K562 (cell line): ENCODE data around the gene XRN1. TPM values are rescaled to one million over a fixed set of nuclear protein-coding genes. Genes with fewer than 3 reads are reported as not detected.

ENCODE experiments used
- ATAC-seq: fragments of 200-7000 bp; cut with Tn5 transposase; 3 replicates; pipeline ENCODE4 v1.9.1; 2020; ENCODE audit warnings: moderate library complexity
- BruUV-seq: library from RNA; stranded (reverse); fragments of 400-500 nt; replicated peaks from 2 replicates; lab custom pipeline; 2021; lab: Mats Ljungman, UMichigan
- CTCF ChIA-PET: fragments of 300-600 bp; formaldehyde crosslinking; extraction: SDS; loops from one replicate; lab custom pipeline; 2021; ENCODE audit warnings: low intra/inter-chr PET ratio; lab: Yijun Ruan, JAX
- POLR2A ChIA-PET: fragments of 300-600, 350-650 bp; sonication (Branson Sonifier 250); formaldehyde crosslinking; extraction: SDS; loops from one replicate; lab custom pipeline; 2021; ENCODE audit warnings: antibody characterized with exemption, inconsistent platforms; lab: Yijun Ruan, JAX
- DNase-seq, 4 experiments: peaks; one replicate each; pipeline versions ENCODE4 v3.0.0 to v3.0.0-alpha.2; 2011 to 2018; ENCODE audit warnings: low spot score in 3 of 4, mixed read lengths in 3 of 4; ENCODE audit errors: extremely low read depth in 1 of 4
- FAIRE-seq: peaks from 2 replicates; lab custom pipeline; 2011; peaks lifted over from hg19 to GRCh38; lab: Jason Lieb, UNC
- H2AFZ ChIP-seq: 2 replicates; pipeline ENCODE4 v1.6.0; 2011; ENCODE audit warnings: low read depth, low read length, control low read depth, inconsistent platforms
- H3K27ac ChIP-seq: fragments of 200-600 bp; 3 replicates; pipeline ENCODE4 v1.8.0; 2011; ENCODE audit warnings: low read depth, mild to moderate bottlenecking, control low read depth, inconsistent platforms, low read length, moderate library complexity, mixed read lengths; ENCODE audit errors: extremely low read depth
- H3K27me3 ChIP-seq, 2 experiments: fragments of 300-600 bp in 1 of 2; 2 replicates in 1 of 2; 3 replicates in 1 of 2; pipeline versions ENCODE4 v1.6.0 to v1.8.0; 2011; ENCODE audit warnings: inconsistent platforms in 2 of 2, low read length in 2 of 2, mild to moderate bottlenecking in 1 of 2, mixed read lengths in 1 of 2, moderate library complexity in 1 of 2; ENCODE audit not compliant: control insufficient read depth in 2 of 2, insufficient read depth in 2 of 2
- H3K36me3 ChIP-seq: fragments of 300-600 bp; 3 replicates; pipeline ENCODE4 v1.8.0; 2011; ENCODE audit warnings: mild to moderate bottlenecking, low read length, inconsistent platforms; ENCODE audit not compliant: control insufficient read depth, insufficient read depth
- H3K4me1 ChIP-seq, 2 experiments: fragments of 200-600 bp in 1 of 2; replicated peaks in 1 of 2; 2 replicates in 1 of 2; 3 replicates in 1 of 2; pipeline versions ENCODE4 v1.5.1 to v1.8.0; 2011; ENCODE audit warnings: inconsistent platforms in 2 of 2, low read length in 2 of 2, mild to moderate bottlenecking in 1 of 2, mixed read lengths in 1 of 2, moderate library complexity in 1 of 2; ENCODE audit not compliant: control insufficient read depth in 2 of 2, insufficient read depth in 2 of 2
- H3K4me2 ChIP-seq: 2 replicates; pipeline ENCODE4 v1.6.1; 2011; ENCODE audit warnings: low read length, control low read depth, inconsistent platforms, mixed read lengths; ENCODE audit not compliant: insufficient read depth
- H3K4me3 ChIP-seq: fragments of 200-600 bp; sonication (generic), shearing (Covaris generic); 2 replicates; pipeline ENCODE4 v1.5.1; 2016; ENCODE audit warnings: control low read depth, inconsistent platforms
- H3K79me2 ChIP-seq: fragments of 200-600 bp; 3 replicates; pipeline ENCODE4 v1.8.0; 2011; ENCODE audit warnings: low read length, inconsistent platforms; ENCODE audit not compliant: control insufficient read depth, insufficient read depth
- H3K9ac ChIP-seq, 2 experiments: 2 replicates each; pipeline versions ENCODE4 v1.6.0 to v1.6.1; 2011; ENCODE audit warnings: low read depth in 2 of 2, low read length in 2 of 2, control low read depth in 1 of 2, inconsistent platforms in 1 of 2, mild to moderate bottlenecking in 1 of 2, mixed read lengths in 1 of 2; ENCODE audit not compliant: insufficient read depth in 1 of 2
- H3K9me1 ChIP-seq: one replicate; pipeline ENCODE4 v1.6.0; 2011; ENCODE audit warnings: inconsistent platforms, mild to moderate bottlenecking, low read length, moderate library complexity; ENCODE audit not compliant: control insufficient read depth, insufficient read depth
- H3K9me3 ChIP-seq: replicated peaks from 2 replicates; pipeline ENCODE4 v1.5.1; 2011; ENCODE audit warnings: low read depth, low read length, inconsistent platforms; ENCODE audit not compliant: control insufficient read depth, insufficient read depth
- H4K20me1 ChIP-seq: replicated peaks from 2 replicates; pipeline ENCODE4 v1.6.1; 2011; ENCODE audit warnings: low read length, inconsistent platforms, mixed read lengths; ENCODE audit not compliant: control insufficient read depth, insufficient read depth
- CEBPB ChIP-seq: fragments of 450-650 bp; IDR thresholded peaks from 2 replicates; pipeline ENCODE4 v1.6.1; 2016; ENCODE audit warnings: missing genetic modification characterization, missing compliant biosample characterization
- CEBPG ChIP-seq, 3 experiments: fragments of 200-800 bp in 1 of 3; sonication (Bioruptor generic) in 1 of 3; sonication (generic) in 1 of 3; formaldehyde crosslinking in 1 of 3; IDR thresholded peaks in 2 of 3; conservative IDR thresholded peaks in 1 of 3; 2 replicates each; pipeline versions ENCODE4 v1.6.1 to v1.8.0; 2016 to 2022; ENCODE audit warnings: missing compliant biosample characterization in 2 of 3, missing genetic modification characterization in 2 of 3, mild to moderate bottlenecking in 1 of 3, missing genetic modification reagents in 1 of 3
- DEAF1 ChIP-seq: fragments of 450-650 bp; formaldehyde crosslinking; IDR thresholded peaks from 2 replicates; pipeline ENCODE4 v1.4.0; 2020; ENCODE audit warnings: mild to moderate bottlenecking, moderate library complexity
- SIX5 ChIP-seq, 2 experiments: IDR thresholded peaks; 2 replicates each; pipeline ENCODE4 v1.6.1; 2011; ENCODE audit warnings: low read length in 2 of 2, borderline replicate concordance in 1 of 2, low read depth in 1 of 2, mild to moderate bottlenecking in 1 of 2, moderate library complexity in 1 of 2; ENCODE audit not compliant: insufficient read depth in 1 of 2
- SRSF7 ChIP-seq: fragments of 200-400 bp; formaldehyde crosslinking; optimal IDR thresholded peaks from 2 replicates; pipeline ENCODE3; 2017; ENCODE audit warnings: mild to moderate bottlenecking, low read depth, low read length
- ZNF395 ChIP-seq: fragments of 200-800 bp; sonication (Bioruptor generic); IDR thresholded peaks from 2 replicates; pipeline ENCODE4 v1.6.1; 2017; ENCODE audit warnings: missing genetic modification characterization, missing compliant biosample characterization
- ZNF561 ChIP-seq: fragments of 450-650 bp; formaldehyde crosslinking; conservative IDR thresholded peaks from 2 replicates; pipeline ENCODE4 v1.4.0; 2020; ENCODE audit warnings: mild to moderate bottlenecking, moderate library complexity
- WGBS: fragments of 100-300 bp; shearing (Covaris generic); methylation state at CpG from one replicate; pipeline ENCODE4 v1.1.6; 2016; ENCODE audit warnings: low coverage, mixed read lengths; ENCODE audit not compliant: insufficient coverage; ENCODE audit errors: missing lambda C conversion rate; 5-methylcytosine and 5-hydroxymethylcytosine counted together
- in situ Hi-C: fragments of 300-500 bp; cut with MboI; formaldehyde crosslinking; loops from 4 replicates; pipeline ENCODE4 v1.15.0; 2018; ENCODE audit warnings: inconsistent platforms, mixed read lengths
- intact Hi-C: fragments of 100-400 bp; cut with micrococcal nuclease; formaldehyde crosslinking; loops from 2 replicates; pipeline ENCODE4 v1.14.2; 2022
- polyA plus RNA-seq, 8 experiments: library from polyadenylated mRNA; depleted of rRNA in 4 of 8; stranded (reverse) in 5 of 8; unstranded in 3 of 8; fragments of >200 nt; fragmentation: Nextera tagmentation in 2 of 8; fragmentation: Illumina TruSeq in 1 of 8; extraction: Ambion mirVana in 2 of 8; extraction: Trizol in 1 of 8; gene quantifications; 2 replicates each; pipeline versions ENCODE4 v1.2.1 to v1.2.3, GENCODE V29; 2011 to 2014; ENCODE audit warnings: inconsistent platforms in 1 of 8, missing spikeins in 1 of 8
- total RNA-seq, 7 experiments: library from RNA; depleted of rRNA in 6 of 7; stranded (reverse); fragments of >200 nt in 6 of 7; fragmentation: Illumina TruSeq in 2 of 7; extraction: Trizol in 2 of 7; gene quantifications; 2 replicates each; pipeline versions ENCODE4 v1.2.1 to v1.2.3, GENCODE V29; 2011 to 2021; ENCODE audit warnings: low replicate concordance in 1 of 7

The XRN1 gene
- total and polyA plus RNA-seq, 9 of the 15 experiments (the other 6 are each of a cell fraction or from before 2014, with no cell fraction given) = 3.1 to 28.4 (median 17.2) TPM

GRCh38 chr3:142467768-142468167, 19.9 kb upstream of the XRN1 start:
- Histone ChIP-seq H3K27ac (no peak overlapping the region), H2AFZ (no peak overlapping the region), H3K9me3 (no peaks in the 10 kb centered on the region), H3K36me3 (peaks cover 23% of the 10 kb centered on the region; the same call in 1 of the 3 replicates), H3K4me3 (no peak overlapping the region), H3K4me2 (no peak overlapping the region), H3K9me1 (no peaks in the 10 kb centered on the region), H3K9ac (no peak overlapping the region), H3K27me3 (no peaks in the 10 kb centered on the region), H4K20me1 (no peaks in the 10 kb centered on the region), H3K79me2 (no peaks in the 10 kb centered on the region), H3K4me1 (no peaks in the 10 kb centered on the region)
- ChIA-PET CTCF (no interaction called here), POLR2A (no interaction called here)
- intact Hi-C loops (no loop called here), in situ Hi-C loops (no loop called here)
- BruUV-seq = no TSS peak
- TF ChIP-seq DEAF1 (CRISPR knock-in tag) (no peak), CEBPB (peak; percentile 64; the same call in 1 of the 2 replicates), SIX5 (IDR thresholded peaks at IDR 0.05; ENCODE audit: borderline replicate concordance in 1 of 2, insufficient read depth in 1 of 2, low read depth in 1 of 2, low read length in 2 of 2) (no peak), ZNF395 (CRISPR knock-in tag) (no peak), ZNF561 (CRISPR knock-in tag) (no peak), SRSF7 (no peak), CEBPG (CRISPR knock-in tag; IDR thresholded peaks at IDR 0.05) (no peak), CEBPG (tag; conservative IDR thresholded peaks at IDR 0.05 in 1 of 2, IDR thresholded peaks at IDR 0.05 in 1 of 2) (peak in 1 of 2 experiments; percentile 62; a peak in 2 of 4 replicates)
- no peak for FAIRE-seq
- 90% methylated on average over 3 of the region's 3 CpGs for WGBS
- no peak for DNase-seq
- ATAC-seq = no peak
